Measurements from ENCODE around the gene MUL1.

Gene MUL1

GRCh38 chr1:20480243-20480944 lies 27.6 kb downstream of the MUL1 start:
- DNase-seq (ENCODE audit: low read depth) = no peak
- no peak overlapping the region for H3K4me3 ChIP-seq (ENCODE audit: low read length)
- no peak for TF ChIP-seq CTCF (conservative IDR thresholded peaks at IDR 0.05; ENCODE audit: low read depth, low read length)

- H3K4me3 ChIP-seq (ENCODE audit: low read length) = no peak overlapping the region
- no peak for DNase-seq (ENCODE audit: low read depth)
- TF ChIP-seq CTCF (conservative IDR thresholded peaks at IDR 0.05; ENCODE audit: low read depth, low read length) = no peak
Measured at GRCh38 chr1:20479840-20480239, 28.1 kb downstream of the MUL1 start.

GRCh38 chr1:20478057-20478635 lies 29.8 kb downstream of the MUL1 start:
- no peak overlapping the region for H3K4me3 ChIP-seq (ENCODE audit: low read length)
- no peak for DNase-seq (ENCODE audit: low read depth)
- TF ChIP-seq CTCF (conservative IDR thresholded peaks at IDR 0.05; ENCODE audit: low read depth, low read length) = no peak

GRCh38 chr1:20477348-20478056 lies 30.4 kb downstream of the MUL1 start:
- DNase-seq (ENCODE audit: low read depth) = no peak
- no peak overlapping the region for H3K4me3 ChIP-seq (ENCODE audit: low read length)
- no peak for TF ChIP-seq CTCF (conservative IDR thresholded peaks at IDR 0.05; ENCODE audit: low read depth, low read length)

GRCh38 chr1:20476265-20477038 lies 31.5 kb downstream of the MUL1 start:
- DNase-seq (ENCODE audit: low read depth) = no peak

GRCh38 chr1:20474996-20475395 lies 33.0 kb downstream of the MUL1 start:
- no peak overlapping the region for H3K4me3 ChIP-seq (ENCODE audit: low read length)
- no peak for DNase-seq (ENCODE audit: low read depth)
- no peak for TF ChIP-seq CTCF (conservative IDR thresholded peaks at IDR 0.05; ENCODE audit: low read depth, low read length)

More at GRCh38 chr1:20476265-20477038, 31.5 kb downstream of the MUL1 start:
- peak overlapping the region; percentile 14 for H3K4me3 ChIP-seq (ENCODE audit: low read length)
- no peak for TF ChIP-seq CTCF (conservative IDR thresholded peaks at IDR 0.05; ENCODE audit: low read depth, low read length)
